GM23338 (cell line): ENCODE results near the gene ADI1. TPM values are rescaled to one million over a fixed set of nuclear protein-coding genes. Genes with fewer than 3 reads are reported as not detected.

Experiments
- ATAC-seq: fragments of 200-7000 bp; cut with Tn5 transposase; 3 replicates; pipeline ENCODE4 v1.9.1; 2020
- DNase-seq: peaks from one replicate; pipeline ENCODE4 v3.0.0-alpha.2; 2015; ENCODE audit warnings: low spot score
- H2AFZ ChIP-seq: fragments of 200-600 bp; sonication (generic); 2 replicates; pipeline ENCODE4 v1.8.0; 2016; ENCODE audit warnings: antibody characterized with exemption, mild to moderate bottlenecking, moderate library complexity
- H3F3A ChIP-seq: fragments of 200-600 bp; sonication (generic); replicated peaks from 2 replicates; pipeline ENCODE4 v1.8.0; 2017; ENCODE audit warnings: antibody characterized with exemption, mixed run types, low read depth
- H3K27ac ChIP-seq: fragments of 200-600 bp; sonication (generic); 2 replicates; pipeline ENCODE4 v1.6.1; 2016; ENCODE audit warnings: low read depth
- H3K27me3 ChIP-seq: fragments of 200-600 bp; sonication (generic); 2 replicates; pipeline ENCODE4 v1.8.0; 2016; ENCODE audit warnings: mild to moderate bottlenecking, mixed run types, moderate library complexity; ENCODE audit not compliant: insufficient read depth
- H3K36me3 ChIP-seq: fragments of 200-600 bp; sonication (generic); 2 replicates; pipeline ENCODE4 v1.8.0; 2016; ENCODE audit warnings: mild to moderate bottlenecking; ENCODE audit not compliant: insufficient read depth
- H3K4me1 ChIP-seq: fragments of 200-600 bp; sonication (generic); 2 replicates; pipeline ENCODE4 v1.8.0; 2016; ENCODE audit warnings: mild to moderate bottlenecking, moderate library complexity; ENCODE audit not compliant: insufficient read depth
- H3K4me2 ChIP-seq: fragments of 200-600 bp; sonication (generic); 2 replicates; pipeline ENCODE4 v1.7.1; 2017; ENCODE audit warnings: mixed run types
- H3K4me3 ChIP-seq: fragments of 200-600 bp; sonication (generic); 2 replicates; pipeline ENCODE4 v1.6.1; 2016; ENCODE audit warnings: mixed run types
- H3K79me2 ChIP-seq: fragments of 200-600 bp; sonication (generic); replicated peaks from 2 replicates; pipeline ENCODE4 v1.8.0; 2017; ENCODE audit warnings: mild to moderate bottlenecking; ENCODE audit not compliant: insufficient read depth
- H3K9me2 ChIP-seq: fragments of 200-600 bp; sonication (generic); 2 replicates; pipeline ENCODE4 v1.8.0; 2017; ENCODE audit not compliant: insufficient read depth
- H4K20me1 ChIP-seq: fragments of 200-600 bp; sonication (generic); replicated peaks from 2 replicates; pipeline ENCODE4 v1.8.0; 2017; ENCODE audit warnings: mild to moderate bottlenecking; ENCODE audit not compliant: insufficient read depth
- H3K27ac Mint-ChIP-seq: 2 replicates; pipeline ENCODE4 v1.8.0; 2020; ENCODE audit warnings: inconsistent platforms, mild to moderate bottlenecking, moderate library complexity, mixed read lengths
- H3K27me3 Mint-ChIP-seq: 3 replicates; pipeline ENCODE4 v1.8.0; 2022; ENCODE audit warnings: low read depth, mild to moderate bottlenecking, moderate library complexity, mixed read lengths, inconsistent platforms; ENCODE audit not compliant: insufficient read depth, poor library complexity
- H3K36me3 Mint-ChIP-seq: 3 replicates; pipeline ENCODE4 v1.8.0; 2021; ENCODE audit warnings: low read depth, mild to moderate bottlenecking, inconsistent platforms, moderate library complexity, mixed read lengths
- H3K4me1 Mint-ChIP-seq: 3 replicates; pipeline ENCODE4 v1.8.0; 2020; ENCODE audit warnings: mild to moderate bottlenecking, inconsistent platforms, mixed read lengths
- H3K4me3 Mint-ChIP-seq: 3 replicates; pipeline ENCODE4 v1.8.0; 2021; ENCODE audit warnings: moderate library complexity, mild to moderate bottlenecking, inconsistent platforms, mixed read lengths
- H3K9me3 Mint-ChIP-seq: 3 replicates; pipeline ENCODE4 v1.8.0; 2020; ENCODE audit warnings: moderate library complexity, mild to moderate bottlenecking, inconsistent platforms, mixed read lengths
- CREB1 ChIP-seq: fragments of 250-450 bp; sonication (Bioruptor Pico); IDR thresholded peaks from 2 replicates; pipeline ENCODE4 v1.5.0; 2020; ENCODE audit warnings: low read depth, mild to moderate bottlenecking, moderate library complexity
- CTCF ChIP-seq, 2 experiments: fragments of 200-600 bp in 1 of 2; sonication (generic) in 1 of 2; conservative IDR thresholded peaks; 2 replicates each; pipeline versions ENCODE4 v1.5.1 to v1.6.1; 2016 to 2017; ENCODE audit warnings: antibody characterized with exemption in 2 of 2, low read depth in 2 of 2, mild to moderate bottlenecking in 2 of 2, moderate library complexity in 1 of 2
- ETS1 ChIP-seq: IDR thresholded peaks from 2 replicates; pipeline ENCODE4 v1.6.1; 2016; ENCODE audit warnings: antibody characterized with exemption
- EZH2 ChIP-seq: fragments of 200-600 bp; sonication (generic); IDR thresholded peaks from one replicate; pipeline ENCODE4 v1.8.0; 2017; ENCODE audit warnings: antibody characterized with exemption, mild to moderate bottlenecking, low read depth; ENCODE audit not compliant: unreplicated experiment
- EZH2phosphoT487 ChIP-seq: fragments of 200-600 bp; sonication (generic); IDR thresholded peaks from one replicate; pipeline ENCODE4 v1.8.1; 2018; ENCODE audit warnings: antibody characterized with exemption; ENCODE audit not compliant: unreplicated experiment
- JUNB ChIP-seq: IDR thresholded peaks from one replicate; pipeline ENCODE4 v1.6.1; 2016; ENCODE audit warnings: antibody characterized with exemption; ENCODE audit not compliant: unreplicated experiment
- NANOG ChIP-seq: IDR thresholded peaks from 2 replicates; pipeline ENCODE4 v1.6.1; 2016; ENCODE audit warnings: antibody characterized with exemption, borderline replicate concordance
- POLR2AphosphoS5 ChIP-seq: IDR thresholded peaks from 2 replicates; pipeline ENCODE4 v1.6.1; 2016; ENCODE audit warnings: antibody characterized with exemption, low read depth
- STAT1 ChIP-seq: IDR thresholded peaks from one replicate; pipeline ENCODE4 v1.6.1; 2016; ENCODE audit warnings: antibody characterized with exemption; ENCODE audit not compliant: unreplicated experiment
- ZNF114 ChIP-seq: fragments of 250-450 bp; sonication (Bioruptor Pico); IDR thresholded peaks from 2 replicates; pipeline ENCODE4 v1.5.0; 2020; ENCODE audit warnings: mild to moderate bottlenecking, moderate library complexity
- ZNF331 ChIP-seq: fragments of 250-450 bp; sonication (Bioruptor Pico); IDR thresholded peaks from 2 replicates; pipeline ENCODE4 v1.5.0; 2020; ENCODE audit warnings: low read depth, mild to moderate bottlenecking, moderate library complexity
- ZNF462 ChIP-seq: fragments of 250-450 bp; sonication (Bioruptor Pico); IDR thresholded peaks from 2 replicates; pipeline ENCODE4 v1.5.0; 2020; ENCODE audit warnings: mild to moderate bottlenecking, moderate library complexity
- polyA plus RNA-seq: library from polyadenylated mRNA; unstranded; fragments of >200 nt; fragmentation: Nextera tagmentation; extraction: Ambion mirVana; gene quantifications from 2 replicates; pipeline ENCODE4 v1.2.1, GENCODE V29; 2016
- total RNA-seq: library from RNA; depleted of rRNA; stranded (reverse); fragments of >200 nt; shearing (Covaris generic); gene quantifications from 2 replicates; pipeline ENCODE4 v1.2.3, GENCODE V29; 2014
- TF ChIP-seq, protein P1 (sequence below): IDR thresholded peaks from one replicate; pipeline ENCODE4 v1.6.1; 2018; ENCODE audit warnings: antibody characterized with exemption; ENCODE audit not compliant: unreplicated experiment

Gene ADI1
- total and polyA plus RNA-seq, 2 experiments from 2014 or later = 16.3 to 31.9 TPM

DNA sequence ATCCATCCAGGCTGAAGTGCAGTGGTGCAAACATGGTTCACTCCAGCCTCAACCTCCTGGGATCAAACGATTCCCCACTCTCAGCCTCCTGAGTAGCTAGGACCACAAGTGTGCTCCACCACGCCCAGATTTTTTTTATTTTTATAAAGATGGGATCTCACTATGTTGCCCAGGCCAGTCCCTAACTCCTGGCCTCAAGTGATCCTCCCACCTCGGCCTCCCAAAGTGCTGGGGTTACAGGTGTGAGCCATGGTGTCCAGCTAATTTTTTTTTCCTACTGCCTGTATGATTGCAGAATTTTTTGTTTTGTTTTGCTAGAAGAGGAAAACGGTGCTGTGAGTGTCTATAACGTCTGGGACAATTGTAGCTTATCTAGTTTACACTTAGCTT lies 38.3 kb downstream of the ADI1 start:
- no peaks in the 10 kb centered on the region for H3F3A ChIP-seq
- H3K27ac Mint-ChIP-seq = no peak overlapping the region
- peaks cover 35% of the 10 kb centered on the region for H3K36me3 Mint-ChIP-seq
- H3K9me3 Mint-ChIP-seq = peaks cover 6% of the 10 kb centered on the region
- H3K4me2 ChIP-seq = no peak overlapping the region
- ATAC-seq (no peak), DNase-seq (no peak)
- TF ChIP-seq STAT1 (no peak), JUNB (no peak), ETS1 (no peak), NANOG (no peak), EZH2phosphoT487 (no peak), EZH2 (no peak), ZNF331 (CRISPR knock-in tag) (no peak), CTCF (conservative IDR thresholded peaks at IDR 0.05; ENCODE audit: low read depth in 2 of 2) (no peak), POLR2AphosphoS5 (no peak), CREB1 (CRISPR knock-in tag) (no peak), ZNF114 (CRISPR knock-in tag) (no peak), ZNF462 (CRISPR knock-in tag) (no peak)
- TF ChIP-seq, protein P1, sequence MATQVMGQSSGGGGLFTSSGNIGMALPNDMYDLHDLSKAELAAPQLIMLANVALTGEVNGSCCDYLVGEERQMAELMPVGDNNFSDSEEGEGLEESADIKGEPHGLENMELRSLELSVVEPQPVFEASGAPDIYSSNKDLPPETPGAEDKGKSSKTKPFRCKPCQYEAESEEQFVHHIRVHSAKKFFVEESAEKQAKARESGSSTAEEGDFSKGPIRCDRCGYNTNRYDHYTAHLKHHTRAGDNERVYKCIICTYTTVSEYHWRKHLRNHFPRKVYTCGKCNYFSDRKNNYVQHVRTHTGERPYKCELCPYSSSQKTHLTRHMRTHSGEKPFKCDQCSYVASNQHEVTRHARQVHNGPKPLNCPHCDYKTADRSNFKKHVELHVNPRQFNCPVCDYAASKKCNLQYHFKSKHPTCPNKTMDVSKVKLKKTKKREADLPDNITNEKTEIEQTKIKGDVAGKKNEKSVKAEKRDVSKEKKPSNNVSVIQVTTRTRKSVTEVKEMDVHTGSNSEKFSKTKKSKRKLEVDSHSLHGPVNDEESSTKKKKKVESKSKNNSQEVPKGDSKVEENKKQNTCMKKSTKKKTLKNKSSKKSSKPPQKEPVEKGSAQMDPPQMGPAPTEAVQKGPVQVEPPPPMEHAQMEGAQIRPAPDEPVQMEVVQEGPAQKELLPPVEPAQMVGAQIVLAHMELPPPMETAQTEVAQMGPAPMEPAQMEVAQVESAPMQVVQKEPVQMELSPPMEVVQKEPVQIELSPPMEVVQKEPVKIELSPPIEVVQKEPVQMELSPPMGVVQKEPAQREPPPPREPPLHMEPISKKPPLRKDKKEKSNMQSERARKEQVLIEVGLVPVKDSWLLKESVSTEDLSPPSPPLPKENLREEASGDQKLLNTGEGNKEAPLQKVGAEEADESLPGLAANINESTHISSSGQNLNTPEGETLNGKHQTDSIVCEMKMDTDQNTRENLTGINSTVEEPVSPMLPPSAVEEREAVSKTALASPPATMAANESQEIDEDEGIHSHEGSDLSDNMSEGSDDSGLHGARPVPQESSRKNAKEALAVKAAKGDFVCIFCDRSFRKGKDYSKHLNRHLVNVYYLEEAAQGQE = no peak
- no peaks in the 10 kb centered on the region for H3K79me2 ChIP-seq
- H3K4me3 ChIP-seq = no peak overlapping the region
- H4K20me1 ChIP-seq = no peaks in the 10 kb centered on the region
- H3K27me3 Mint-ChIP-seq = peaks cover 12% of the 10 kb centered on the region
- H3K4me1 Mint-ChIP-seq = peaks cover 3% of the 10 kb centered on the region; the same call in 2 of the 3 replicates
- no peak overlapping the region for H2AFZ ChIP-seq
- no peaks in the 10 kb centered on the region for H3K9me2 ChIP-seq
- no peaks in the 10 kb centered on the region for H3K4me1 ChIP-seq
- no peaks in the 10 kb centered on the region for H3K27me3 ChIP-seq
- H3K36me3 ChIP-seq = no peaks in the 10 kb centered on the region
- no peak overlapping the region for H3K4me3 Mint-ChIP-seq
- no peak overlapping the region for H3K27ac ChIP-seq
